IPS DF 6.9 (cell line): ENCODE results near the gene CFAP58.

Experiments
- DNase-seq: peaks from one replicate; pipeline ENCODE4 v3.0.0-alpha.2; 2013; ENCODE audit warnings: low read depth, low spot score
- H3K27ac ChIP-seq: one replicate; pipeline ENCODE4 v1.5.1; 2013; ENCODE audit warnings: low read length, control low read depth
- H3K27me3 ChIP-seq: 2 replicates; pipeline ENCODE4 v1.6.1; 2013; ENCODE audit warnings: mild to moderate bottlenecking, low read length; ENCODE audit not compliant: control insufficient read depth, insufficient read depth
- H3K36me3 ChIP-seq: 2 replicates; pipeline ENCODE4 v1.6.1; 2013; ENCODE audit warnings: low read length; ENCODE audit not compliant: control insufficient read depth, insufficient read depth
- H3K4me1 ChIP-seq: 2 replicates; pipeline ENCODE4 v1.6.1; 2013; ENCODE audit warnings: low read length; ENCODE audit not compliant: control insufficient read depth, insufficient read depth
- H3K4me3 ChIP-seq: 2 replicates; pipeline ENCODE4 v1.5.1; 2013; ENCODE audit warnings: mild to moderate bottlenecking, low read length
- H3K9me3 ChIP-seq: 2 replicates; pipeline ENCODE4 v1.6.1; 2013; ENCODE audit warnings: low read length, inconsistent platforms; ENCODE audit not compliant: control insufficient read depth, insufficient read depth
- WGBS: extraction: QIAGEN DNeasy Blood & Tissue Kit; methylation state at CpG from one replicate; pipeline ENCODE4 v1.1.7; 2013; ENCODE audit warnings: mixed read lengths, missing lambda C conversion rate; ENCODE audit not compliant: insufficient read length, insufficient coverage; 5-methylcytosine and 5-hydroxymethylcytosine counted together

Gene CFAP58

DNA sequence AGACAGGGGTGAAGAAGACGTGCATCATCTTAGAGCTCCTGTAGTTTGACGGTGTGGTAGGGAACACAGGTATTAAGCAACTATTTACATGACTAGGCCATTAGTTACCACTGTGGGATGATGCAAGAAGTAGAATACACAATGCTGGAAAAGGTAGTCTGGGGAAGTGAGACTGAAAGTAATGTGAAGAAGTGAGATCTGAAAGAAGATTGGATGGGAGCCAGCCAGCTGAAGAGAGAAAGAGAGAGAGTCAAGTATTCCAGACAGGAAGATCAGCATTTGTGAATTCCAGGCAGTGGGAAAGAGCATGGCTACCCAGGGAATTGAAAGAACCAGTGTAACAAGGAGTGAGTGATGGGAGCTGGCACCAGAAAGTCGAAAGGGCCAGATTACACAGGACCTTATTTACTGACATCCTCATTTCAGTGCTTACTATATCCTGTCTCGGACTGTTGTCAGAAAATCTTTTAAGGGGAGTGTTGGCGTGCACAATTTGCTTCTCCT is 4.0 kb upstream of the CFAP58 start:
- peaks cover 2% of the 10 kb centered on the region; the same call in 1 of the 2 replicates for H3K4me1 ChIP-seq
- H3K36me3 ChIP-seq: no peaks in the 10 kb centered on the region
- DNase-seq: no peak
- H3K9me3 ChIP-seq: no peaks in the 10 kb centered on the region
- no CpG with 5 or more reads among the region's 5 CpGs for WGBS
- H3K27me3 ChIP-seq: peaks cover 5% of the 10 kb centered on the region; the same call in 1 of the 2 replicates
- no peak overlapping the region for H3K27ac ChIP-seq
- H3K4me3 ChIP-seq: no peak overlapping the region

DNA sequence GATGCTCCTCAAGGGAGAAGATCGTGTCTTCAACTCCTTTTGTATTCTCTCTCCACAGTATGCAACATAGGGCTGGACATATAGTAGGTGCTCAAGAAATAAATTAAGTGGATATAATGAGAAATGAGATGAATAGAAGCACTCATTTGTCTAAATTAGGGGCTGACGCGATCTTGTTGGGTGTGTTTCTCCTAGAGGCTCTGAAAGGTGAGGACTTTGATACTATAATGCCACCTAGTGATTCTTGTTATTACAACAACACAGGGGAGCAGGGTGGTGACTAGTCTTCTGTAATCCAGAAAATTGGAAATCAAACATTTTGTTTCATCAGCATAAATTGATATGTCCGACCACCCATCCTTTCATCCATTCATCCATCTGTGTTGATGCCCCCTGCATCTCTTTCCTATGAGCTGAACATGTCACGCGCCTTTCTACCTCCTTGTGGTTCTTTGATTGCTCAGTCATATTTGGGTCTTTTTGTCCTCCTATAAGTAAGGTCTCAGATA is 3.5 kb upstream of the CFAP58 start:
- Histone ChIP-seq H3K4me3 (no peak overlapping the region), H3K4me1 (peaks cover 2% of the 10 kb centered on the region; the same call in 1 of the 2 replicates), H3K9me3 (no peaks in the 10 kb centered on the region), H3K27ac (no peak overlapping the region), H3K27me3 (peaks cover 5% of the 10 kb centered on the region; the same call in 1 of the 2 replicates), H3K36me3 (no peaks in the 10 kb centered on the region)
- no CpG with 5 or more reads among the region's 6 CpGs for WGBS
- no peak for DNase-seq

DNA sequence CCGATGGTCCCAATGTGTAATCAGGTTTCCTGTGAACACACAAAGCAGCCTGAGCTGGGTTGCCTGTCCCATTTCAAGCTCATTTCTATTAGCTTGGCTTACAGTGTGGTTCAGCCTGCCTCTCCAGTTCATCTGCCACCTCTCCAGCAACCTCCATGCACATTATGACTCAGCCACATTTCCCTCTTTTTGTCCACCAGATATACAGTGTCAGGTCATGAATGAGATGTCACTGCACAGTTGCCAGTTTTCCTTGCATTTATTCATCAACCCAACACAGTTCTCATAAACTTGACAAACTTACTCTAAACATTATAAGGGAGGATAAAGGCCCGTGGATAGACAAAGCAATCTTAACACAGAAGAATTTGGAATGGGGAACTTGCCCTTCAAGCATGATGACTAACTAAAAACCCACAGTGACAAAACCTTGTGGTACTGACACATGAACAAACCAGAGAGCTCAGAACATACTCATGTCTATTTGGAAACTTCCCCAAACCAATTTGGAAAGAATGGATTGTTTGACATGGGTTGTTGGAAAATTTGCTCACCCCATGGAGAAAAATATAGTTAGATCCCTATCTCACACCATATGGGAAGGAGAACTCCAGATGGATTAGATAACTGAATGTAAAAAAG is 2.5 kb upstream of the CFAP58 start:
- H3K4me1 ChIP-seq: peaks cover 2% of the 10 kb centered on the region; the same call in 1 of the 2 replicates
- DNase-seq: no peak
- H3K27me3 ChIP-seq: peaks cover 5% of the 10 kb centered on the region; the same call in 1 of the 2 replicates
- no peak overlapping the region for H3K4me3 ChIP-seq
- no peaks in the 10 kb centered on the region for H3K36me3 ChIP-seq
- H3K9me3 ChIP-seq: no peaks in the 10 kb centered on the region
- H3K27ac ChIP-seq: no peak overlapping the region
- no CpG with 5 or more reads among the region's 2 CpGs for WGBS

DNA sequence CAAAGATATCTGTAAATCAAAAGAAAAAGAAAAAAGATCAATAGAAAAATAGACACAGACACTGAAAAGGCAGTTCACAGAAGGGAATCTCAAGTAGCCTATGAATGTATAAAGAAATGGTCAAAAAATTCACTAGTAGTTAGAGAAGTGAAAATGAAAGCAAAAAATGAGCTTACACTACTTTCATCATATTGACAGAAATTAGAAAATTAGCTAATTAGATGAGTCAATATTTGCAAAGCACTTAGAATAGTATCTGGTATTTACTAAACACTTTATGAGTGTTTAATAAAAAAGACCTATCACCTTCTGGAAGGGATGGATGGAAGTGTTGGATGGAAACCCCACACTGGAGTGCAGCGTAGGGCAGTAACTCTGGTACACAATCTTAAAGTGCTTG is 1.7 kb upstream of the CFAP58 start:
- WGBS: no CpG with 5 or more reads among the region's 1 CpG
- H3K27me3 ChIP-seq: peaks cover 5% of the 10 kb centered on the region; the same call in 1 of the 2 replicates
- no peaks in the 10 kb centered on the region for H3K36me3 ChIP-seq
- no peaks in the 10 kb centered on the region for H3K9me3 ChIP-seq
- peaks cover 2% of the 10 kb centered on the region; the same call in 1 of the 2 replicates for H3K4me1 ChIP-seq
- H3K27ac ChIP-seq: no peak overlapping the region
- H3K4me3 ChIP-seq: no peak overlapping the region
- DNase-seq: no peak

DNA sequence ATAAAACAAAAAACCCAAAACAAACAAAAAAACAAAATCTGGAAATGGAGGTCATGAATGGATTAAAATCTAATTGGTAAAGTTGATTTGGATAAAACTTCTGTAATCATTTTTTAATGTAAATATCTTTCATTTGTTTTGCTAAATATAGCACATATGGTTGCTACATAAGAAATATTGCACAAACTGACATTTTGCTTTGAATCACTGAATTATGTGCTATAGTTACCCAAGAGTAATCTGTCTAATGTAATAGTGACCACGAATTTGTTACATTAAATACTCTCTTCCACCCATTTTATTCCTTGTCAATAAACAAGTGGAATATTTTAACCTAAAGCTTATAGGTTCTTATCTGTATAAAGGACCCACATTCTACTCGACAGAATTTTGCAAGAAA is 6.2 kb downstream of the CFAP58 start:
- no CpG with 5 or more reads among the region's 2 CpGs for WGBS
- no peak for DNase-seq

DNA sequence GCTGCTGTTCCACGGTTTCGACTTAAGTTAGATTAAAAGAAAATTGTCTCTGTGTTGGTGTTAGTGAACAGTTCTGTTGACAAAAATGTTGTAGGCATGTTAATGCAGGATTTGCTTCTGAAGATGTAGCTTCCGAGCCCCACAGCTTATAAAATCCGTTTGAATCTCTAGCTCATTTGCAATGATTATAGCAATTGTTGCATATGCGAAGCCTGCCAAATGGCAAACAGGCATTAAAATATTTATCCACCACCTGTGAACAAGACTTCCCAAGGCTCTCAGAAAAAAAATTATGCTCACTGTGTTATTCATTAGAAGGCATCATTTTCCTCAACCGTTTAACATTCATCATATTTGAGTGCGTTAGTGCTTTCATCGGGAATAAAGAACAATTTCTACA is 14.3 kb downstream of the CFAP58 start:
- DNase-seq: no peak
- no CpG with 5 or more reads among the region's 8 CpGs for WGBS
- Histone ChIP-seq H3K9me3 (no peaks in the 10 kb centered on the region), H3K4me1 (no peaks in the 10 kb centered on the region), H3K27ac (no peak overlapping the region), H3K27me3 (no peaks in the 10 kb centered on the region; the same call in 1 of the 2 replicates), H3K36me3 (no peaks in the 10 kb centered on the region), H3K4me3 (no peak overlapping the region)

More for the DNA sequence above, 6.2 kb downstream of the CFAP58 start:
- Histone ChIP-seq H3K4me1 (no peaks in the 10 kb centered on the region), H3K27ac (no peak overlapping the region), H3K36me3 (no peaks in the 10 kb centered on the region), H3K4me3 (no peak overlapping the region), H3K27me3 (no peaks in the 10 kb centered on the region; the same call in 1 of the 2 replicates), H3K9me3 (no peaks in the 10 kb centered on the region)

DNA sequence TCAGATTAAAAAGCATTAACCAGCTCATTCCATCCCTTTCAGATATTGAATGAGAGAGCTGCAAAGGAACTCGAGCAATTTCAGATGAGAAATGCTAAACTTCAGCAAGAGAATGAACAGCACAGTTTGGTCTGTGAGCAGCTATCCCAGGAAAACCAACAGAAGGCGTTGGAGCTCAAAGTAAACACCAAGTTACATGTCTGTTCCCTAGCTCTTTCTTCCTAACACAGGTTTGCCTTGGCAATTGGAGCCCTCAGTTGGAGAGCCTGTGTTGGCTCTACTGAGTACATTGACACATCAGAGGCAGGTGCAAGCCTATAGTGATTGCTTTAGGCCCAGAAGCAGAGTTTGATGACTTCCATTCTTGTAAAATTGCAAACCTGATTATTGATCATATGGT is 14.7 kb downstream of the CFAP58 start:
- DNase-seq: no peak
- H3K4me1 ChIP-seq: no peaks in the 10 kb centered on the region
- H3K36me3 ChIP-seq: no peaks in the 10 kb centered on the region
- no CpG with 5 or more reads among the region's 2 CpGs for WGBS
- H3K27ac ChIP-seq: no peak overlapping the region
- no peaks in the 10 kb centered on the region; the same call in 1 of the 2 replicates for H3K27me3 ChIP-seq
- no peak overlapping the region for H3K4me3 ChIP-seq
- H3K9me3 ChIP-seq: no peaks in the 10 kb centered on the region

DNA sequence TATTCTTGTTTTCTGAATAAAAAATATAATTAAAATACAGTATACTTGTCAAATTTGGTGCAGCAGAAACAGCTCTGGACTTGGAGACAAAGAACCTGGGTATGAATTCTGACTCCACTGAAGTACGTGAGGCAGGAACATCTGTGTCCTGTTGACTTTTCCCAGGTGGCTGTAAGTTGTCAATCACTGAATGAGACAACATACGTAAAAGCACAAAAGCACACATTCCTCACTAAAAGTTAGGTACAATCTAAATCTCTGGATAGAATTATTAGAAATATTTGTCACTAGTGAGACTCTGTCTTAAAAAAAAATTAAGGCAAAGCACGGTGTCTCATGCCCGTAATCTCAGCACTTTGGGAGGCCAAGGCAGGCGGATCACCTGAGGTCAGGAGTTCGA is 18.1 kb downstream of the CFAP58 start:
- Histone ChIP-seq H3K4me3 (no peak overlapping the region), H3K36me3 (no peaks in the 10 kb centered on the region), H3K27ac (no peak overlapping the region), H3K27me3 (no peaks in the 10 kb centered on the region; the same call in 1 of the 2 replicates), H3K9me3 (no peaks in the 10 kb centered on the region), H3K4me1 (no peaks in the 10 kb centered on the region)
- DNase-seq: no peak
- WGBS: no CpG with 5 or more reads among the region's 6 CpGs

DNA sequence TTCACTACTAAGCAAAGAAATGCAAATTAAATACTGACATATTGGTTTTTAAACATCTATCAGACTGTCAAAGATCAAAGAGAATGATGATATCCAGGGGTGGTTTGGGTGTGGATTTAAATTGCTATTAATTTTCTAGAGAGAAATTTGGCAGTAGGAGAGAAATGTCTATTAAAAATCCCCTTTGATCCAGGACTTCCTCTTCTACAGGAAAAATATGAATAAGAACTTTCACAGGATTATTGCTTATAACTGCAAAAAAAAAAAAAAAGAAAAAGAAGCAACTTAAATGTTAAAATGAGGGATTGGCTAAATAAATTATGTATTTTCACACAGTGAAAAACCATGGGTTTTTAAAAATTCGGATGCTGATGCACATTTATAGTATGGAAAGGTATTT is 21.0 kb downstream of the CFAP58 start:
- WGBS: no CpG with 5 or more reads among the region's 1 CpG
- no peaks in the 10 kb centered on the region for H3K4me1 ChIP-seq
- no peak for DNase-seq

DNA sequence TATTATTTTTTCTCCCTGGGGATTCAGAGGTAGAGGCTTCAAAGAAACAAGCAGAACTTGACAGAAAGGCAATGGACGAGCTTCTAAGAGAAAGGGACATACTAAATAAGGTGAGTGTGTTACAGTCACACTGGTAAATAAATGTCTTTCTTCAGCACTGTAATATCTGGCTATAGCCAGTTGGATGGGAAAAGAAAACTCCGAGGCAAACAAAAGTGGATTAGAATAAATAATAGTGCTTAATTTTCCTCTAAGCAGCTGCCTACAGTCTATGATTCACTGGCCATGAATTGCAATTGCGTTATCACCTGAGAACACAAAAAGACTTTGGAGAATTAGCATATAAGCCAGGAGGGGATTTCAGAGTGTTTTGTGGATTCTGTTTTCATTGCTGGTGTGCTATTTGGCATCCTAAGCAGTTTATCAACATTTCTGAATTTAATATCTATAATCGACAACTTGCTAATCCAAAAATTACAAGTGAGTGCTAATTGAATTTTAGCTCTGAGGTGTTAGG is 23.2 kb downstream of the CFAP58 start:
- no peak overlapping the region for H3K27ac ChIP-seq
- H3K27me3 ChIP-seq: no peaks in the 10 kb centered on the region
- DNase-seq: no peak
- no CpG with 5 or more reads among the region's 4 CpGs for WGBS
- no peaks in the 10 kb centered on the region for H3K36me3 ChIP-seq
- no peak overlapping the region for H3K4me3 ChIP-seq
- no peaks in the 10 kb centered on the region for H3K9me3 ChIP-seq
- no peaks in the 10 kb centered on the region for H3K4me1 ChIP-seq

More for the DNA sequence above, 21.0 kb downstream of the CFAP58 start:
- Histone ChIP-seq H3K36me3 (no peaks in the 10 kb centered on the region), H3K27ac (no peak overlapping the region), H3K9me3 (no peaks in the 10 kb centered on the region), H3K4me3 (no peak overlapping the region), H3K27me3 (no peaks in the 10 kb centered on the region; the same call in 1 of the 2 replicates)
